SK-N-MC (cell line): ENCODE data around the gene FAM151A.

ENCODE experiments used
- EZH2 ChIP-seq: fragments of 200-600 bp; sonication (generic); IDR thresholded peaks from one replicate; pipeline ENCODE4 v1.6.1; 2017; ENCODE audit warnings: antibody characterized with exemption
- POLR2AphosphoS5 ChIP-seq: IDR thresholded peaks from 2 replicates; pipeline ENCODE4 v1.6.1; 2012; ENCODE audit warnings: mild to moderate bottlenecking, low read depth, low read length, borderline replicate concordance

DNA sequence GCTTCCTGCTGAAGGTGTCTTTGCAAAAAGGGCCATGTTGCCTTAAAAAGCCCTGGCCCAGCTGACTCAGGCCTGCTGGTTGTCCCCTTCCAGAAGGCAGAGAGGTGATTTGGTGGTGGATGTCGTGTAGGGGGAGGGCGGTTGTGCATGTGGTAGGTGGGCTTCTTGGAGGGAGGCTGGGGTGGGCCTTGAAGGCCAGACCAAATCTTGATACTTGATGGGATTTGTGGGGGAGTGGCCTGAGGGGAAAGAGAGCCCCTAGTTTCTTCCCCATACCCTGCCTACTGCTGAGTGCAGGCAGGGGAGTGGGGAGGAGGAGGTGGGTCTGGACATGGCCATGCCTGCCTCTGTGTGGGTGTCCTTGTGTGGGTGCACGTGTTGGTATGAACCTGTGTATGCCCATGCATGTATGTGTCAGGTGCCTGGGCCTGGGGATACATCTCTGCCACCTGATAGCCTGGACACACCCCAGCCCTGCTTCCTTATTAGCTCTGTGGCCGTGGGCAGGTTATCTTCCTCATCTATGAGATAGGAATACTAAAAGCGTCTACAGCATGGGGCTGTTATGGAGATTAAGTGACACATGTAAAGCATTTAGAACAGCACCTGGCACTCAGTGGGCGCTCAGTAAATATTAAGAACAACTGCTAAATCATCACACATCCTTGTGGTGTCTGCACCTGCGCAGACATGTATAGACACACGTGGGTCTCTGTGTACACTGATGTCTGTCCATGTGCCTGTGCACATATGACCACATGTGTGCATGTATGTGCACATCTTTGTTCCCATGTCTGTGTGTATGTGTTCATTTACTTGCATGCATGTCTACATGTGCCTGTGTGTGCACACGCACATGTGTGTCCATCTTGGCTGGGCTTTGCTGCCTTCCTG, 17.0 kb downstream of the FAM151A start:
- TF ChIP-seq EZH2 = no peak
- TF ChIP-seq POLR2AphosphoS5 = no peak
